Measurements from ENCODE around the gene STOML1.
"Not testable (repeated sequence)": the region's sequence is repeated elsewhere in the genome, so short reads cannot be mapped to it uniquely, and the experiment has no call there.

Gene STOML1

DNA sequence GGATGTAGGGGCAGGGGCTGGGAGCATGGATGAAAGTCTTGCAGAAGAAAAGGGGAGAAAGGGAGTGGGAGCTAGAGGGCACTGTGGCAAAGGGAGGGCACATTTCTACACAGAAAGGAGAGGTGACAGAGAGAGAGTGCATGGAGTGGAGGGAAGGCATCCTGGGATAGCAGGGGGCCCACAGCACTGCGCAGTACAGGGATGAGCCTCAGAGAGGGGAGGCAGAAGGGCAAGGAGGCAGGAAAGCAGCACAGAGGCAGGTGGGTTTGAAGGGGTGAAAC lies 5.4 kb downstream of the STOML1 start:
- DNase-seq = no peak

DNA sequence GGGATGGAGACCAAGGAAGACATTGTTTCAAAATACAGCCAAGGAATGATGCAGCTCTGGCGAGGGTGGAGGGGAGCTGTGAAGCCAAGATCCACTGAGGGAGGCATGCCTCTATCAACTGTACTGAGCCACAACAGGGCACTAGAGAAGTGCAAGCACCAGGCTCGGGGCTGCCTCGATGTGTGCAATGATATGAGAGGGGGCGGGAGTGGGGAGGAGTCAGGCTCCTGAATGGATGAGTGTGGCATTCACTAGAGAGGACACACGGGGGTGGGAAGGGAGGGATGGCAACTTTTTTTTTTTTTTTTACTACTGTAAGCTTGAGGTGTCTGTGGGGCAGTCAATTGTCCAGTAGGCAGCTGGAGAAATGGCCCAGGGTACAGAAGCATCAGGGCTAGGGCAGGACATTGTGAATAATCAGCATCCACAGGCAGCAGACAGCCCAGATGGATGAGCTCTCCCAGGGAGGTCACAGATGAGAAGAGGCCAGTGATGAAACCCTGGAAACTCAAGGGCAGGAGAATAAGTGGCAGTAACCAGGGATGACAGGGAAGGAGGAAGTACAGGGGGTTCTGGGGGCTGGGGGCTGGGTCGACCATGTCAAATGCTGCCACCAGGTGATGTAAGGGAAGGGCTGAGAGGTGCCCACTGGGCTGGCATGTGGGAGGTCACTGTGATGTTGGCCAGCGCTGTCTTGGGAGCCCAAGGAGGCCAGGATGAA lies 5.9 kb downstream of the STOML1 start:
- peak in 1 of 3 donors; percentile 31 for DNase-seq

DNA sequence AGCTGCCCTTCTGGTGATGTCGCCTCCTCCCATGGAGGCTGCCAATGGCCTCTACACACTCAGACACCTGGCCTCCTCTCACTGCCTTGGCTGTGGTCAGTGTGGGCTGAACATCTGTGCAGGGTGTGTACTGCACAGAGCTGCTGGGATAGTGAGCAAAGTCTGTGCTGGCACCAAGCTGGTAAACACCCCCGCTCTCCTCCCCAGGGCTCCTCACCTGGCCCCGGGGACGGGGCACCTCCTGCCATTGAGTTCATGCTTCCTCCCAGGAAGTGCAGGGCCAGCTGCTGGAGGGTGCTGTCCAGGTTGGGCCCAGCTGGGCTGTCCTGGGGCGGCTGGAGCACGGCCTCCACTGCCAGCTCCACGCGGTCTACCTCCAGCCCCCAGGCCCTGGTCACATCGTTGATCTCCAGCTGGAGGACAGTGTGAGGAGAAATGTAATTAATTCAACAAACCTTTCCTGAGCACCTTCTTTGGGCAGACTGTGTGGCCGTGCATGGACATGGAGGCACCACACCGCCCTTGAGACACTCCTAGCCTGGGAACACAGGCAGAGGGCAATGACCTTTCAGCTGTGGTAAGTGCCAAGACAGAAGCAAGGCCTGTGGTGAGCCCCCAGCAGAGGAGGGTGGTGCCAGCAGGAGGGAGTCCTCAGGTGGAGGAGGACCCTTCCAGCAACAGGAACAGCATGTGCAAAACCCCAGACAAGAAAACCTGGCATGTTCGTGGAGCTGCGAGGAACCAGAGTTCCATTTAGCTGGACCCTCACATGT lies 6.8 kb downstream of the STOML1 start:
- no peak for DNase-seq

DNA sequence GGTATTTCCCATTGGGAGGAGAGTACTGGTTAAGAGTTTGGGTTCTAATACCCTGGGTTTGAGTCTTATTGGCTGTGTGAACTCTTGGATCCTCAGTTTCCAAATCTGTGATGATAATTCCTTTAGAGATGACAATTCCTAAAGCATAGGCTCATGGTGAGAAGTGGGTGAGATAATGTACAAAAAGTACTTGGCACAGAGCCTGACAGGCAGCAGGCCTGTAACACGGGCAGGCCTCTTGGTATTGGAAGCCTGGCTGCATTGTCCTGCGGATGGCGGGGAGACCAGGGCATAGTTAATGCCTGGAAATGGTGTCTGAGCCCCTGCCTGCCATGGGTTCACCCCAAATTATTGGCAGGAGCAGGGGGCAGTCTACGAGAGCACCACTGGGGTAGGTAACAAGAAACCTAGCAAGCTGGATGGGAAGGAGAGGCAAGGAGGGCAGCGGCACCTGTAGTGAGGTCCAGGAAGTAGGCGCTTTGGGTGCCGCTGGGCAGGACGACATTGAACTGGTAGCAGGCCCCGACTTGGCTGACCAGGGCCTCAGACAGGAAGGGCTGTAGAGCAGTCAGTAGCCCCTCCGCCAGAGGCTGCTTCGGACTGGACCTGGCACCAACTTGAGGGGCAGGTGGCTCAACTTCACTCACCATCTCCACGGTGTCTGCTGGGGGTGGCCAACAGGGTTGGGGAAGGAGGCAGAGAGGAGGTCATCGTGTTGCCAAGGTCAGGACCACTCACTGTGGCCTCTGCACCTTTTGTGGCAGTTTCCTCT lies 7.7 kb downstream of the STOML1 start:
- no peak for DNase-seq

DNA sequence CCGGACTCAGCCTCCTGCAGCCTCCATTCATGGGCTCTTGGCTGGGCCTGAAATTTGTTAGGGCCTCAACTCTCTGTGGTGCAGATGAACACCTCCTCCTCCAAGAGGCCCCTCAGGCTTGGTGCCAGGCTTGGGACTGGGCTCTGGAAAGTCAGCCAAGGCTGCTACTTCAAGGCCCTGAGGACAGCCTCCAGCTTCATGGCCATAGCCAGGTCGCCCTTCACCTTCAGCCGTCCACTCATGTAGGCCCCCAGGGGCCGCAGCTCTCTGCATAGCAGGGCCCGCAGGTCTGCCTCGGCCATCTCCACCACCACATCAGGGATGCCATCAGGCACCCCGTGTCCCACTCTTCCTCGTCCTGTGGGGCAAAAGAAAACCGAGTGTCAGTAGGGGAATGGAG lies 8.3 kb downstream of the STOML1 start:
- no peak for DNase-seq

DNA sequence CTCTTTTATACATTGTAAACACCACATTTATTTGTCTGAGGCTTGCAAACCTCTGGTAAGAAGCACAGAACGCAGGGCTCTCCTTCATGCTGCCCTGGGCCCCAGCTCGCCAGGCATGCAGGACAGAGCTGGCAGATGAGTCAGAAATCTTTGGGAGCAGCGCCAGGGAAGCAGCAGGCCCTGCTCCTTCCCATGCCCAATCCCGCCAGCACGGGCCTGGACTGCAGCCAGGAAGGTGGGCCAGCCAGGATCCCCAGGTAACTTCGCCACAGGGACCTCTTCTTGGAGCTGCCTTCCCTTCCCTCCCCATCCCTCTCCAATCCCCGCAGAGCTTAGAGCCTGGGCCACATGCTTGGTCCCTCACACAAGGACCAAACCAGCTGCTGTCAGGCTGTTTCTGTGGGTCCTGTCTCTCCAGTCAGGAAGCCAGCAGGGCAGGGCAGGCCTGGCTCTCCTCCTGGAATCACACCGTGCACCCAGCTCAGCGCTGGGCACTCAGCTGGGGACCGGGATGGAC lies 8.8 kb downstream of the STOML1 start:
- DNase-seq = no peak

DNA sequence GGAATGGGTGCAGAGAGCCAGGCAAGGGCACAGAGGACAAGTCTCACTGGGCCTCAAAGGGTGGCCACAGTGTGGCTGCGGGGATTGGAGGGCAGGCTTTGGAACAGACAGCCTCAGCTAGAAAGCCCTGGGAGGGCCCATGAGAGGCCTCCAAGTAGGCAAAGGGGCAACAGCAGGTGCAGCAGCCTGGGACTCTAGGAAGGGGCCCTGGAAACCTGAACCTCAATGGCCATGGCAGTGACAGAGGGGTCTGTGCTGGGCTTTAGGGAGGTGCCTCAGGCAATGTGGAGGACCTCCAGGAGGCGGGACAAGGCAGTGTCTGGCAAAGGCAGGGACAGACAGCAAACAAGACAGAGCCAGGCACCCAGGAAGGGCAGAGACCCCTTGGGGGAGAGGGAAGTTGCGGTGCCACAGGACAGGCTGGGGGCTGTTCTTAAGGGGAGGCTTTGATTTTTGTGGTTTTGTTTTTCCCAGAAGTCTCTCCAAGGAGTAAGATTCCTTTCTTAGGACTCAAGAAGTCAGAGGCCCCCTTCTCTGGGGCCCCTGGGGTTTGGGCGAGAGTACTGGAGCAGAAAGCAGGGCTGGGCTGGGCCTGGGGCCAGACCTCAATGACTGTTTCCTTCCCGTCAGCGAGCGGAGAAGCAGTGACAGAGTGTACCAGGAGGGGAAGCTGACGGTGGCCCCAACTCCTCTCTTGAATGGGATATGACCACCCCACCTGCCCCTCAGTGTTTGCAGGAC lies 9.7 kb downstream of the STOML1 start:
- DNase-seq = peak; percentile 65 to 84 (median 81)

DNA sequence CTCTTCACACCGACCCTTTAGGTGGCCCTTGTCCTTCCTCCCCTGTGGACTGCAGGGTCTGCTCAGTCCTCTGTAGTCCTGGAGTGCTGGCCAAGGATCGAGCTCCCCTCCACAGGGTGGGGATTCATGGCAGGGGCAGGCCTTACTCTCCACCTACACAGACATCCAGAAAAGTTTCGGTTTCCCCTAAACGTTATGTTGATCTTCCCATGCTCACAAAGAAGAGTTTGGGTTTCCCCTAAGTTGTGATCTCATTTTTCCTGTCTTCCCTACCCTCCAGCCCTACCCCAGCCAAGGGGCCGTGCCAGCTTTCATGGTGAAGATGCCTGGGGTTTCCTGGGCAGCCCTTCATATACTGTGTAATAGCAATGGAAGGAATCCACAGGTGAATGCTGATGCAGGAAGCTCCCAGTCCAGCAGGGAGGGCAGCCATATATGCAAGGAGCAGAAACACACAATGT lies 10.3 kb downstream of the STOML1 start:
- DNase-seq = peak; percentile 87 to 97 (median 91)

DNA sequence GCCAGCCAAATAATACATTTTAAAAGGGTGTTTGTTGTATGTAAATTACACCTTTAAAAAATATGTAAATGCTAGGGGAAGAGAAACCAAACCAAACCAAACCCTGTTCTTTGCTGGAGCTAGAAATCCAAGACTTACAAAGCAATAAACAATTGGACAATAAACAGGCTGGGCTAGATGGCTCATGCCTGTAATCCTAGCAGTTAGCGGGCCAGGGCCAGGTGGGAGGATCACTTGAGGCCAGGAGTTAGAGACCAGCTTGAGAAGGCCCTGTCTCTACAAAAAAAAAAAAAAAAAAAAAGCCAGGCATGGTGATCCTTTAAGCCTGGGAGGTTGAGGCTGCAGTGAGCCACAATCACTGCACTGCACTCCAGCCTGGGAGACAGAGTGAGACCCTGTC lies 12.5 kb downstream of the STOML1 start:
- DNase-seq = no peak

DNA sequence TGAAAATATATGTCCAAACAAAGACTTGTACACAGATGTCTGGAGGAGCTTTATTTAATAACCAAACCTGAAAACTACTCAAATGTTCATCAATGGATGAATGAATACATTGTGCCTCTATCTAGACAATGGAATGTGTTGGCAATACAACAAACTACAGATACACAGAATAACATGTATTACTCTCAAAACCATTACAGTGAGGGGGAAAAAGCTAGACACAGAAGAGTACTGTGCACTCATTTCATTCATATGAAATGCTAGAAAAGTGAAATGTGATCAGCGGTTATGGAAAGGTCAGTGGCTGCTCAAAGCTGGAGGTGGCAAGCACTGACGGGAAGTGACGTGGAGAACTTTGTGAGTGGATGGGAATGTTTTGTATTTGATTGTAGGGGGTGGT lies 13.2 kb downstream of the STOML1 start:
- DNase-seq = no peak

DNA sequence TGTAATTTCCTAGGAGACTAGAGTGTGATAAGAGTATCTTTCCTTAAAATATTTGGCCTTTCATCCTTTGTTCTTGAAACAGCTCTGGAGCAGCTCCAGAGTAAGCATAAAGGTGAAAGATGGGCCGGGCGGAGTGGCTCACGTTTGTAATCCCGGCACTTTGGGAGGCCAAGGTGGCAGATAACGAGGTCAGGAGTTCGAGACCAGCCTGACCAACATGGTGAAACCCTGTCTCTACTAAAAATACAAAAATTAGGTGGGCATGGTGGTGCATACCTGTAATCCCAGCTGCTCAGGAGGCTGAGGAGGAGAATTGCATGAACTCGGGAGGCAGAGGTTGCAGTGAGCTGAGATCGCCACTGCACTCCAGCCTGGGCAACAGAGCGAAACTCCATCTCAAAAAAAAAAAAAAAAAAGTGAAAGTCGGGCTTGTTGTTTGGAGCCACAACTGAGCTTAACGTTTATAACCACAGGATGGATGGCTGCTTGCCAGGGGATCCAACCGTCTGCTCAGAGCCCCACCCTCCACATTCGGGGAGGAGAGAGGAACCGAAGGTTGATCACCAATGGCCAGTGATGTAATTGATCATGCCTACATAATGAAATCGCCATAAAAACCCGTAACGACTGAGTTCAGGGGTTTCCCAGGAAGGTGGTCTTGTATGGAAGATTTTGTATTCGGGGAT lies 16.5 kb downstream of the STOML1 start:
- DNase-seq = peak; percentile 42 to 74 (median 62)

DNA sequence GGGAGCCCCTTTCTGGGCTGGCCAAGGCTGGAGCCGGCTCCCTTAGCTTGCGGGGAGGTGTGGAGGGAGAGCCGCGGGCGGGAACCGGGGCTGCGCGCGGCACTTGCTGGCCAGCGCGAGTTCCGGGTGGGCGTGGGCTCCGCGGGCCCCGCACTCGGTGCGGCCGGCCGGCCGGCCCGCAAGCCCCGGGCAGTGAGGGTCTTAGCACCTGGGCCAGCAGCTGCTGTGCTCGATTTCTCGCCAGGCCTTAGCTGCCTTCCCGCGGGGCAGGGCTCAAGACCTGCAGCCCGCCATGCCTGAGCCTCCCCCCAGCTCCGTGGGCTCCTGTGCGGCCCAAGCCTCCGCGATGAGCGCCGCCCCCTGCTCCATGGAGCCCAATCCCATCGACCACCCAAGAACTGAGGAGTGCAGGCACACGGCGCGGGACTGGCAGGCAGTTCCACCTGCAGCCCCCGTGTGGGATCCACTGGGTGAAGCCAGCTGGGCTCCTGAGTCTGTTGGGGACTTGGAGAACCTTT lies 18.4 kb downstream of the STOML1 start:
- DNase-seq = not testable (repeated sequence)

DNA sequence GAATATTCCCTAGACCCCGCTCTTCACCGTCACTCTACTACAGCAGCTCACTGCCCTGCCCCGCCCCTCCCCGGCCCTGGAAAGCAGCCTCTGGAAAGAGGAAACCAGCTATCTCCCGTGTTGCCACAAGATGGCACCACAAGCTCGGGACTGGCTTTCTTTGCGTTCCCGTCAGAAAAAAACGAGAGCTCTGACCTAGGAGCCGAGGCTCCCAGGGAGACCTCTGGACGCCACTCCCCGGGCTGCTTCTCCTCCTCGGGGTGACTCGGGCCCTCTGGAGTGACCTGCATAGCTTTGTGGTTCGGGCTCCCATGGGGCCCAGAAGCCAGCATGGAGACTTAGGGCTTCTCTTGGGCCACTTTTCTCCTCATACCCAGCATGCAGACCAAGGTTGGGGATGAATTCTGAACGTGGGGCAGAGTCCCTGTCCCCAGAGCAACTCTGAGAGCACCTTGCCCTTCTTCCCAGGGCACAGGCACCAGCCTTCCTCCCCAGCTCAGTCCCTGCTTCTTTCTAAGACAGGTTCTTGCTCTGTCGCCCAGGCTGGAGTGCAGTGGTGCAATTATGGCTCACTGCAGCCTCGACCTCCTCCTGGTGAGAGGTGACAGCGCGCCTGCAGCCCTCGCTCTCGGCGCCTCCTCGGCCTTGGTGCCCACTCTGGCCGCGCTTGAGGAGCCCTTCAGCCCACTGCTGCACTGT lies 19.0 kb downstream of the STOML1 start:
- DNase-seq = peak; percentile 89 to 94 (median 93)

DNA sequence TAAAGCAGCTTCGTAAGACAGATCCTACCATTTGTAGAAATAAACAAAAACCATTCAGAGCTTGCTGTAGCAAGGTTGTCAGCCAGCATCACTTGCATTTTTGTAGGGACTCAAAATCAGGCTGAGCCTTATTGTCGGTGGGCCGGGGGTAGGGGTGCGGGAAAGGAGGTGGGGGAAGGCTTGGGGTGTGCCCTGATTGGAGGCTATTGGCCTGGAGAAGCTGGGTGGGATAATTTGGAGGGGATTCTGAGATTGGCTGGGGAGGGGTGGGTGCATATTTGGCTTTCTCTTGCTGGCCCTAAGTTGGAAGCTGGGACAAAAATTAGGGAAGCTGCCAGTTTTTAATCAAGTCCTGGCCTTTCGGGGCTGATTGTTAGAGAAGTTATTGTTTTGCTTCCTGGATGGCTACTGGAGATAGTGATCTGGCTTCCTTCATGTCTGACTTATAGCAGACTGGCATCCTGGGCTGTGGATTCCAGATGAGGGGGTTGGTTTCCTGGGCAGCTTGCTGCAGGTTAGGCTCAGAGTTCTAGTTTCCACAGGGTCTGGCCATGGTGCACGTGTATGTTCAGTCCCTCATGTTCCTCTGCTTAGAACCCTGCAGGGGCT lies 22.8 kb downstream of the STOML1 start:
- no peak for DNase-seq

DNA sequence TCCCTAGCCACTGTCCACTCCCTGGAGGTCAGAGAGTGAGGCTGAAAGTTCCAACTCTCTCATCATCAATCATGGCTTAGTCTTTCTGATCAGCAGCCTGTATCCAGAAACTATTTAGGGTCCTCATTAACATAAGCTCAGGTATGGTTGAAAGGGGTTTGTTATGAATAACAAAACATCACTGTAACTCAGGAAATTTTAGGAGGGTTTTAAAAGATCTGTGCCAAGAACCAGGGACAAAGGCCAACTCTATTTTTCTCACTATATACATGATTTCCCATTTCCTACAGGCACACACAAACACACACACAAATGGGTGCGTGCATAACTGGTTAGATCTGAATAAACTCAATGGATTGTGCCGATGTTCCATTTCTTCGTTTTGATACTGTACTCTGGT lies 23.6 kb downstream of the STOML1 start:
- no peak for DNase-seq

DNA sequence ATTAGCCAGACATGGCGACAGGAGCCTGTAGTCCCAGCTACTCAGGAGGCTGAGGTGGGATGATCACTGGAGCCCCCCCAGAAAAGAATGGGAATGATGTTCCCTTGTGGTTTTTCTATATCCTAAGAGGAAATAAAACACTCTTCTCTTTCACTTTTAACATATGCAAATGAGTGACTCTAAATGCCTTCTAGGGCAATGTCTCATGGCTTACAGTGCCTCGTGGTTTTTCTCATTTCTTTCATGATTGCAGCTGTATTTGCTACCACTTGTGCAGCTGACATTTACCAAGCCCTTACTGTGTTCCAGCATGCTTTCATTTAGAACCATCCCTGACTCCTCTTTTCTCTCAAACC lies 26.4 kb downstream of the STOML1 start:
- DNase-seq = peak; percentile 53 to 81 (median 66)

DNA sequence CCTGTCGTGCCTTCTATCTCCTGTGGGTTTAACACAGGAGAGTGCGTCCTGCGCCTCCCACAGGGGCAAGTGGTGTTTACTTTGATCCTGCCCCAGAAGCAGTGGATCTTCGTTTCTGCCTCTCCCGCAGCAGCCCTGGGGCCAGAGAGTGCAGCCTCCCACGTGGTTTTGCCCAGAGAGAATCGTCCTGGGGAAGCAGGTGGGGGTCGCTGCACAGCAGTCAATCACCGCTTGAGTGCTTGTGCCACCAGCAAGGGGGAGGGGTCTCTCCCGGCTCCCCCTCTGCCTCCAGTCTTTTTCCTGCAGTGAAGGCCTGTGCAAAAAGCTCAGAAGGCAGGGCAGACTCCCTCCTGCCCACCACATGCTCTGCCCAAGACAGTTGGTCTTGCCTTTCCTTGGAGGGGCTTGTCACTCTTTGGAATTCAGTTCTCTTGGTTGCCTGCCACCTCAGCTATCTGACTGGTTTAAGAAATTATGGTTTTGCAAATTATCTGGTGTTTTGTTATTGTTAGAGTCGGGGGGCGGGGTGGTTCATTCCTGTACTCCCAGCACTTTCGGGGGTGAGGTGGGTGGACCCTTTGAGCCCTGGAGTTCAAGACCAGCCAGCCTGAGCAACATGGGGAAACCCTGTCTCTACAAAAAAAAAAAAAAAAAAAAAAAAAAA lies 26.9 kb downstream of the STOML1 start:
- DNase-seq = peak in 1 of 3 donors; percentile 15

DNA sequence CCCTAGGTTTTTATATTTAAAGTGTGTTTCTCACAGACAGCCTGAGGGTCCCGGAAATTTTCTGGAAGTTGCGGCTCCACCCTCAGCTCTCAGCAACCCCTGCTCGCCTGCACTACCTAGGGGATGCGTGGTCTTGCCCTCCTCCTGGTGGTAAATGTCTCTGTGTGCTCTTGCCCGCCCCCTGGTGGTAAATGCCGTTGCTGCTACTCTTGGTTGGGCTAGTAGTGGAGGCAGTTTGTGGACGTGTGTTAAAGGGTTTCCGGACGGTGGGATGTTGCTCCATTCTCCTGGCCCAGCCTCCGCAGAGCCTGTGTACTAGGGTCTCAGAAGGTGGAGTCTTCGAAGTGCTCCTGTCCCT lies 27.4 kb downstream of the STOML1 start:
- peak; percentile 81 to 90 (median 88) for DNase-seq

DNA sequence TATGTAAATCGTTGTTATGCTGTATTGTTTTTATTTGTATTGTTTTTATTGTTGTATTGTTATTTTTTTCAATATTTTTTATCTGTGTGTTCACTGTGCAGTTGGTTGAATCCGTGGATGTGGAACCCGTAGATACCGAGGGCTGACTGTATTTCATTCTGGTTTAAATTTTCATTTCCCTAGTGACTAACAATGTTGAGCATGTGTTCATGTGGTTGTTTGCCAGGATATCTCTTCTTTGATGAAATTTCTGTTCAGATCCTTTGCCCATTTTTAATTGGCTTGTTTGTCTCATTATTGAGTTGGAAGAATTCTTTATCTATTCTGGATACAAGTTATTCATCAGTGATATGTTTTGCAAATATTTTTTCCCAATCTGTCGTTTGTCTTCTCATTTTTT lies 29.7 kb downstream of the STOML1 start:
- DNase-seq = no peak

DNA sequence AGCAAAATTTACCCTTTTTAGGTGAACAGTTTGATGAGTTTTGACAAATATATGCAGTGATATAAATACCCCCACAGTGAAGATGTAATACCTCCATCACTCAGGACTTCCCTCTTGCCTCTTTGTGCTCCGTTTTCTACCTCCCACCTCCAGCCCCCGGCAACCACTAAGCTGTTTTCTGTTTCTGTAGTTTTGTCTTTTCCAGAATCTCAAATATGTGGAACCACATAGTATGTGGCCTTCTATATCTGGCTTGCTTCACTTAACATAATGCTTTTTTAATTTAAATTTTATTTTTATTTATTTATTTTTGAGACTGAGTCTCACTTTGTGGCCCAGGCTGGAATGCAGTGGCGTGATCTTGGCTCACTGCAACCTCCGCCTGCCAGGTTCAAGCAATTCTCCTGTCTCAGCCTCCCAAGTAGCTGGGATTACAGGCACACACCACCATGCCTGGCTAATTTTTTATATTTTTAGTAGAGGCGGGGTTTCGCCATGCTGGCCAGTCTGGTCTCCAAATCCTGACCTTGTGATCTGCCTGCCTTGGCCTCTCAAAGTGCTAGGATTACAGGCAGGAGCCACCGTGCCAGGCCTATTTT lies 31.5 kb downstream of the STOML1 start:
- not testable (repeated sequence) for DNase-seq
